Loucy (cell line): ENCODE results near the gene SFXN3.

Experiments used
- H2AFZ ChIP-seq: fragments of 200-600 bp; sonication (generic); 2 replicates; pipeline ENCODE4 v1.6.0; 2016; ENCODE audit warnings: antibody characterized with exemption, mild to moderate bottlenecking, low read length, moderate library complexity
- H3F3A ChIP-seq: fragments of 200-600 bp; 2 replicates; pipeline ENCODE4 v1.6.0; 2016; ENCODE audit warnings: antibody characterized with exemption, low read depth, mild to moderate bottlenecking
- H3K27me3 ChIP-seq: fragments of 200-600 bp; sonication (generic); 2 replicates; pipeline ENCODE4 v1.6.1; 2014; ENCODE audit warnings: low read length, mild to moderate bottlenecking; ENCODE audit not compliant: insufficient read depth, poor library complexity, severe bottlenecking
- H3K36me3 ChIP-seq: fragments of 200-600 bp; sonication (generic); 2 replicates; pipeline ENCODE4 v1.6.1; 2016; ENCODE audit warnings: low read length; ENCODE audit not compliant: insufficient read depth
- H3K4me1 ChIP-seq: fragments of 200-600 bp; sonication (generic); 2 replicates; pipeline ENCODE4 v1.5.1; 2014; ENCODE audit warnings: low read length, mild to moderate bottlenecking; ENCODE audit not compliant: insufficient read depth, poor library complexity, severe bottlenecking
- H3K4me2 ChIP-seq: fragments of 200-600 bp; sonication (generic); 2 replicates; pipeline ENCODE4 v1.6.0; 2014; ENCODE audit warnings: antibody characterized with exemption, low read length, low read depth, mild to moderate bottlenecking; ENCODE audit not compliant: poor library complexity, severe bottlenecking
- H3K4me3 ChIP-seq: fragments of 200-600 bp; sonication (generic); 2 replicates; pipeline ENCODE4 v1.5.1; 2014; ENCODE audit warnings: low read length, mild to moderate bottlenecking, mixed read lengths; ENCODE audit not compliant: poor library complexity, severe bottlenecking
- H3K79me2 ChIP-seq: fragments of 200-600 bp; sonication (generic); 2 replicates; pipeline ENCODE4 v1.6.1; 2014; ENCODE audit warnings: low read length; ENCODE audit not compliant: insufficient read depth
- H3K9ac ChIP-seq: fragments of 200-600 bp; sonication (generic); 2 replicates; pipeline ENCODE4 v1.6.0; 2014; ENCODE audit warnings: mild to moderate bottlenecking, low read depth, low read length, moderate library complexity; ENCODE audit not compliant: poor library complexity, severe bottlenecking
- H3K9me2 ChIP-seq: fragments of 200-600 bp; sonication (generic); replicated peaks from 2 replicates; pipeline ENCODE4 v1.6.1; 2016; ENCODE audit warnings: low read depth, low read length, mixed read lengths
- H3K9me3 ChIP-seq: fragments of 200-600 bp; sonication (generic); 2 replicates; pipeline ENCODE4 v1.6.1; 2014; ENCODE audit warnings: mild to moderate bottlenecking, antibody characterized with exemption, low read length, low read depth; ENCODE audit not compliant: insufficient read depth
- H4K20me1 ChIP-seq: fragments of 200-600 bp; sonication (generic); 2 replicates; pipeline ENCODE4 v1.6.0; 2014; ENCODE audit warnings: antibody characterized with exemption, low read length, mild to moderate bottlenecking; ENCODE audit not compliant: insufficient read depth, poor library complexity, severe bottlenecking
- CTCF ChIP-seq: fragments of 200-600 bp; sonication (generic); conservative IDR thresholded peaks from 2 replicates; pipeline ENCODE4 v1.5.1; 2014; ENCODE audit warnings: mild to moderate bottlenecking, antibody characterized with exemption, low read length
- EZH2phosphoT487 ChIP-seq: fragments of 200-600 bp; IDR thresholded peaks from 2 replicates; pipeline ENCODE4 v1.6.1; 2018; ENCODE audit warnings: antibody characterized with exemption, mild to moderate bottlenecking, moderate library complexity, borderline replicate concordance

The SFXN3 gene

GRCh38 chr10:101071267-101071884 lies 40.3 kb downstream of the SFXN3 start:
- H3K4me2 ChIP-seq = no peak overlapping the region
- no peaks in the 10 kb centered on the region for H3K27me3 ChIP-seq
- no peak overlapping the region for H3K9ac ChIP-seq

GRCh38 chr10:101071885-101072433 lies 40.9 kb downstream of the SFXN3 start:
- Histone ChIP-seq H3K36me3 (no peaks in the 10 kb centered on the region), H3F3A (no peaks in the 10 kb centered on the region), H3K9ac (no peak overlapping the region), H3K4me1 (peaks cover 7% of the 10 kb centered on the region), H3K4me3 (no peak overlapping the region), H3K79me2 (no peaks in the 10 kb centered on the region), H3K27me3 (no peaks in the 10 kb centered on the region), H4K20me1 (no peaks in the 10 kb centered on the region), H2AFZ (no peak overlapping the region), H3K9me2 (no peaks in the 10 kb centered on the region), H3K9me3 (no peaks in the 10 kb centered on the region), H3K4me2 (no peak overlapping the region)
- TF ChIP-seq EZH2phosphoT487 = no peak
- TF ChIP-seq CTCF = no peak

More at GRCh38 chr10:101071267-101071884, 40.3 kb downstream of the SFXN3 start:
- no peaks in the 10 kb centered on the region for H3K9me2 ChIP-seq
- H3K79me2 ChIP-seq = no peaks in the 10 kb centered on the region
- H2AFZ ChIP-seq = no peak overlapping the region
- H3K4me3 ChIP-seq = no peak overlapping the region
- no peaks in the 10 kb centered on the region for H3K9me3 ChIP-seq
- H3K4me1 ChIP-seq = peaks cover 10% of the 10 kb centered on the region
- H3K36me3 ChIP-seq = no peaks in the 10 kb centered on the region
- no peaks in the 10 kb centered on the region for H3F3A ChIP-seq
- TF ChIP-seq EZH2phosphoT487 = no peak
- TF ChIP-seq CTCF = no peak
- no peaks in the 10 kb centered on the region for H4K20me1 ChIP-seq

GRCh38 chr10:101072923-101073322 lies 41.9 kb downstream of the SFXN3 start:
- H3K4me2 ChIP-seq = no peak overlapping the region

More at GRCh38 chr10:101072923-101073322, 41.9 kb downstream of the SFXN3 start:
- H3K36me3 ChIP-seq = no peaks in the 10 kb centered on the region
- H3K9me3 ChIP-seq = no peaks in the 10 kb centered on the region
- no peaks in the 10 kb centered on the region for H3F3A ChIP-seq
- H3K4me3 ChIP-seq = no peak overlapping the region
- H3K27me3 ChIP-seq = no peaks in the 10 kb centered on the region
- H3K9me2 ChIP-seq = no peaks in the 10 kb centered on the region
- no peaks in the 10 kb centered on the region for H4K20me1 ChIP-seq
- no peaks in the 10 kb centered on the region for H3K79me2 ChIP-seq
- H2AFZ ChIP-seq = no peak overlapping the region
- TF ChIP-seq EZH2phosphoT487 (no peak), CTCF (no peak)
- no peak overlapping the region for H3K9ac ChIP-seq
- H3K4me1 ChIP-seq = no peaks in the 10 kb centered on the region
